T-helper 9 cell (primary cell): ENCODE measurements around the gene OSBPL6.

Source experiments
- DNase-seq: peaks from one replicate; pipeline ENCODE4 v3.0.0-alpha.2; 2020

Gene OSBPL6

GRCh38 chr2:178275600-178275999 is 81.3 kb downstream of the OSBPL6 start:
- no peak for DNase-seq

- no peak for DNase-seq
Measured at GRCh38 chr2:178277741-178278197, 83.5 kb downstream of the OSBPL6 start.

GRCh38 chr2:178279142-178279541 is 84.8 kb downstream of the OSBPL6 start:
- DNase-seq, result no peak

GRCh38 chr2:178279636-178280035 is 85.3 kb downstream of the OSBPL6 start:
- no peak for DNase-seq

GRCh38 chr2:178280244-178280852 is 86.0 kb downstream of the OSBPL6 start:
- DNase-seq, result no peak

GRCh38 chr2:178282075-178282815 is 87.9 kb downstream of the OSBPL6 start:
- DNase-seq, result no peak

- DNase-seq, result no peak
Measured at GRCh38 chr2:178283341-178283918, 89.1 kb downstream of the OSBPL6 start.

GRCh38 chr2:178284613-178285286 is 90.4 kb downstream of the OSBPL6 start:
- DNase-seq, result no peak

GRCh38 chr2:178285287-178285615 is 90.9 kb downstream of the OSBPL6 start:
- DNase-seq, result no peak

GRCh38 chr2:178286636-178287035 is 92.3 kb downstream of the OSBPL6 start:
- no peak for DNase-seq

GRCh38 chr2:178287652-178288344 is 93.5 kb downstream of the OSBPL6 start:
- DNase-seq, result no peak

GRCh38 chr2:178291703-178292102 is 97.4 kb downstream of the OSBPL6 start:
- DNase-seq, result no peak

- DNase-seq, result no peak
Measured at GRCh38 chr2:178292586-178292985, 98.3 kb downstream of the OSBPL6 start.

- DNase-seq, result no peak
Measured at GRCh38 chr2:178295115-178295514, 100.8 kb downstream of the OSBPL6 start.

- no peak for DNase-seq
Measured at GRCh38 chr2:178295906-178296305, 101.6 kb downstream of the OSBPL6 start.

GRCh38 chr2:178296394-178297090 is 102.2 kb downstream of the OSBPL6 start:
- DNase-seq, result no peak

GRCh38 chr2:178297091-178297411 is 102.7 kb downstream of the OSBPL6 start:
- DNase-seq, result no peak

- DNase-seq, result no peak
Measured at GRCh38 chr2:178298785-178299212, 104.5 kb downstream of the OSBPL6 start.

- DNase-seq, result no peak
Measured at GRCh38 chr2:178301649-178302238, 107.4 kb downstream of the OSBPL6 start.

GRCh38 chr2:178304333-178304732 is 110.0 kb downstream of the OSBPL6 start:
- no peak for DNase-seq

- DNase-seq, result no peak
Measured at GRCh38 chr2:178306352-178307073, 112.2 kb downstream of the OSBPL6 start.
